Natural killer cell (primary cell): ENCODE data around the gene CDH24. TPM values are rescaled to one million over a fixed set of nuclear protein-coding genes. Genes with fewer than 3 reads are reported as not detected.
A peak's percentile ranks its signal among the peaks of the same experiment; 100 is the strongest.

Experiments used
- ATAC-seq, 3 donors: fragments of 150-1000 bp in 2 of 3; fragments of 200-7000 bp in 1 of 3; cut with Tn5 transposase; 1 replicate in 1 of 3; 2 replicates in 2 of 3; pipeline ENCODE4 v1.10.0; 2021; ENCODE audit warnings: mild to moderate bottlenecking in 2 of 3, moderate library complexity in 2 of 3
- DNase-seq, 2 donors: peaks; one replicate each; pipeline versions ENCODE4 v3.0.0 to v3.0.0-alpha.2; 2013 to 2021; ENCODE audit warnings: mixed read lengths in 1 of 2
- H3K27ac ChIP-seq: one replicate; pipeline ENCODE4 v1.5.1; 2013; ENCODE audit warnings: mild to moderate bottlenecking, low read length
- H3K27me3 ChIP-seq: one replicate; pipeline ENCODE4 v1.6.1; 2013; ENCODE audit warnings: low read length; ENCODE audit not compliant: control insufficient read depth, insufficient read depth
- H3K36me3 ChIP-seq: one replicate; pipeline ENCODE4 v1.6.1; 2013; ENCODE audit warnings: low read length; ENCODE audit not compliant: control insufficient read depth, insufficient read depth
- H3K4me1 ChIP-seq: one replicate; pipeline ENCODE4 v1.6.1; 2013; ENCODE audit warnings: low read length; ENCODE audit not compliant: control insufficient read depth, insufficient read depth
- H3K4me3 ChIP-seq: one replicate; pipeline ENCODE4 v1.5.1; 2013; ENCODE audit warnings: low read length
- H3K9me3 ChIP-seq: one replicate; pipeline ENCODE4 v1.6.1; 2013; ENCODE audit warnings: low read length; ENCODE audit not compliant: control insufficient read depth, insufficient read depth
- H3K27ac Mint-ChIP-seq, 2 donors: one replicate each; pipeline ENCODE4 v1.8.0; 2022; ENCODE audit warnings: mild to moderate bottlenecking in 2 of 2, mixed read lengths in 2 of 2, moderate library complexity in 1 of 2
- H3K27me3 Mint-ChIP-seq, 2 donors: one replicate each; pipeline ENCODE4 v1.8.0; 2022; ENCODE audit warnings: low read depth in 2 of 2, mixed read lengths in 2 of 2
- H3K36me3 Mint-ChIP-seq: one replicate; pipeline ENCODE4 v1.8.0; 2022; ENCODE audit warnings: mixed read lengths
- H3K4me1 Mint-ChIP-seq, 2 donors: one replicate each; pipeline ENCODE4 v1.8.0; 2022; ENCODE audit warnings: mixed read lengths in 2 of 2
- H3K4me3 Mint-ChIP-seq: one replicate; pipeline ENCODE4 v1.8.0; 2022; ENCODE audit warnings: mild to moderate bottlenecking, moderate library complexity, mixed read lengths
- H3K9me3 Mint-ChIP-seq, 2 donors: one replicate each; pipeline ENCODE4 v1.8.0; 2022; ENCODE audit warnings: mixed read lengths in 2 of 2
- CTCF ChIP-seq: fragments of 200-600 bp; IDR thresholded peaks from one replicate; pipeline ENCODE4 v1.8.0; 2022; ENCODE audit warnings: antibody characterized with exemption
- WGBS: methylation state at CpG from one replicate; pipeline ENCODE4 v1.1.7; 2013; ENCODE audit warnings: missing lambda C conversion rate; ENCODE audit not compliant: insufficient coverage; 5-methylcytosine and 5-hydroxymethylcytosine counted together
- intact Hi-C: fragments of 100-400 bp; cut with micrococcal nuclease; formaldehyde crosslinking; loops from one replicate; pipeline ENCODE4 v1.14.2; 2022
- total RNA-seq, 4 donors: library from RNA; stranded (reverse); fragments of 120-200 nt in 1 of 4; gene quantifications; one replicate each; pipeline versions ENCODE4 v1.2.3 to v1.2.4, GENCODE V29; 2013 to 2022

The CDH24 gene
- total RNA-seq, 3 donors from 2014 or later (not counting 1 experiment from before 2014, with no cell fraction given), result 1.9 to 4.9 (median 2.8) TPM

- intact Hi-C loops, result loop anchor here (5.0 kb wide), 1 partner anchor 48 kb away; the partner anchor contains the start of gene CDH24
- Histone ChIP-seq H3K9me3 (no peaks in the 10 kb centered on the region), H3K27me3 (no peaks in the 10 kb centered on the region), H3K4me3 (peak overlapping the region; percentile 66), H3K36me3 (no peaks in the 10 kb centered on the region), H3K27ac (peak overlapping the region; percentile 66), H3K4me1 (peaks cover 23% of the 10 kb centered on the region)
- H3K4me3 Mint-ChIP-seq, result peak overlapping the region; percentile 95
- H3K27me3 Mint-ChIP-seq, result no peaks in the 10 kb centered on the region
- H3K36me3 Mint-ChIP-seq, result no peaks in the 10 kb centered on the region
- no peak for DNase-seq
- H3K9me3 Mint-ChIP-seq, result no peaks in the 10 kb centered on the region
- peaks cover 30 to 38% of the 10 kb centered on the region in 2 donors for H3K4me1 Mint-ChIP-seq
- peak overlapping the region; percentile 97 to 98 for H3K27ac Mint-ChIP-seq
- no peak for ATAC-seq
- WGBS, result 8% methylated on average over 3 of the region's 8 CpGs
- TF ChIP-seq CTCF, result no peak
Observed at GRCh38 chr14:23009483-23009938, 47.8 kb downstream of the CDH24 start.

- WGBS, result 17% methylated on average over 3 of the region's 3 CpGs
- intact Hi-C loops, result loop anchor here (5.0 kb wide), 1 partner anchor 48 kb away; the partner anchor contains the start of gene CDH24
- peak overlapping the region; percentile 97 to 98 for H3K27ac Mint-ChIP-seq
- H3K27me3 ChIP-seq, result no peaks in the 10 kb centered on the region
- no peaks in the 10 kb centered on the region for H3K9me3 ChIP-seq
- peak overlapping the region; percentile 95 for H3K4me3 Mint-ChIP-seq
- H3K9me3 Mint-ChIP-seq, result no peaks in the 10 kb centered on the region
- no peak for ATAC-seq
- no peaks in the 10 kb centered on the region for H3K36me3 Mint-ChIP-seq
- no peak for DNase-seq
- peaks cover 23% of the 10 kb centered on the region for H3K4me1 ChIP-seq
- peaks cover 30 to 38% of the 10 kb centered on the region in 2 donors for H3K4me1 Mint-ChIP-seq
- H3K27ac ChIP-seq, result no peak overlapping the region
- H3K27me3 Mint-ChIP-seq, result no peaks in the 10 kb centered on the region
- TF ChIP-seq CTCF, result no peak
- no peaks in the 10 kb centered on the region for H3K36me3 ChIP-seq
- H3K4me3 ChIP-seq, result no peak overlapping the region
Observed at GRCh38 chr14:23008831-23009230, 48.5 kb downstream of the CDH24 start.

- H3K4me3 Mint-ChIP-seq, result peak overlapping the region; percentile 98
- intact Hi-C loops, result loop anchor here (1.0 to 5.0 kb wide), 3 partner anchors 28 to 78 kb away; partner anchors contain the start of genes CDH24, PRMT5 and PSMB5
- peak; percentile 18 for TF ChIP-seq CTCF
- peak overlapping the region; percentile 97 to 98 for H3K27ac Mint-ChIP-seq
- no peaks in the 10 kb centered on the region for H3K27me3 Mint-ChIP-seq
- no peaks in the 10 kb centered on the region for H3K36me3 ChIP-seq
- H3K4me1 Mint-ChIP-seq, result peaks cover 30 to 38% of the 10 kb centered on the region in 2 donors
- H3K4me1 ChIP-seq, result peaks cover 23% of the 10 kb centered on the region
- H3K4me3 ChIP-seq, result peak overlapping the region; percentile 93
- no peaks in the 10 kb centered on the region for H3K27me3 ChIP-seq
- peak; percentile 91 to 99 (median 93) for ATAC-seq
- H3K9me3 Mint-ChIP-seq, result no peaks in the 10 kb centered on the region
- no peaks in the 10 kb centered on the region for H3K9me3 ChIP-seq
- under 1% methylated on average over 62 of the region's 62 CpGs for WGBS
- peak; percentile 95 to 99 for DNase-seq
- H3K27ac ChIP-seq, result peak overlapping the region; percentile 91
- no peaks in the 10 kb centered on the region for H3K36me3 Mint-ChIP-seq
Observed at GRCh38 chr14:23006544-23007419, 50.5 kb downstream of the CDH24 start.
